ENCODE results near the gene CXCL5. TPM values are rescaled to one million over a fixed set of nuclear protein-coding genes. Genes with fewer than 3 reads are reported as not detected.

Gene CXCL5
- total and polyA plus RNA-seq, 2 experiments from 2014 or later, result 7.5 to 7.6 TPM

DNA sequence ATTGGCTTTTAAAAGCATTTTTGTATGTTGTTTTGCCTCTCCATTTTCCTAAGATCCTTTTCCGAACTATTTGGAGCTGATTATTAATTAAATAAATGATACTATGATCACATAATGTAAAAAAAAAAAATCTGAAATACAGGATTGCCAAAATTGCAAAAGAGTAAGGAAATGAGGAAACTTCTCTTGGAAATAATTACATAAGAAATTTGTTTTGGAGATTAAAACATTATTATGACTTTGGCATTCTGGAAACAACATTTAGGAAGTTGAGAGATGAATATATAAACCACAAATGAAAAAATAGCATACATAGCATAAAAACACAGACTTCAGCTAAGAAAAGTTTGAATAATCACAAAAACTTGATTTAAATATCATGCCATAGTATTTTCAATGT lies 50.2 kb downstream of the CXCL5 start (continued):
- TF ChIP-seq, protein P1, sequence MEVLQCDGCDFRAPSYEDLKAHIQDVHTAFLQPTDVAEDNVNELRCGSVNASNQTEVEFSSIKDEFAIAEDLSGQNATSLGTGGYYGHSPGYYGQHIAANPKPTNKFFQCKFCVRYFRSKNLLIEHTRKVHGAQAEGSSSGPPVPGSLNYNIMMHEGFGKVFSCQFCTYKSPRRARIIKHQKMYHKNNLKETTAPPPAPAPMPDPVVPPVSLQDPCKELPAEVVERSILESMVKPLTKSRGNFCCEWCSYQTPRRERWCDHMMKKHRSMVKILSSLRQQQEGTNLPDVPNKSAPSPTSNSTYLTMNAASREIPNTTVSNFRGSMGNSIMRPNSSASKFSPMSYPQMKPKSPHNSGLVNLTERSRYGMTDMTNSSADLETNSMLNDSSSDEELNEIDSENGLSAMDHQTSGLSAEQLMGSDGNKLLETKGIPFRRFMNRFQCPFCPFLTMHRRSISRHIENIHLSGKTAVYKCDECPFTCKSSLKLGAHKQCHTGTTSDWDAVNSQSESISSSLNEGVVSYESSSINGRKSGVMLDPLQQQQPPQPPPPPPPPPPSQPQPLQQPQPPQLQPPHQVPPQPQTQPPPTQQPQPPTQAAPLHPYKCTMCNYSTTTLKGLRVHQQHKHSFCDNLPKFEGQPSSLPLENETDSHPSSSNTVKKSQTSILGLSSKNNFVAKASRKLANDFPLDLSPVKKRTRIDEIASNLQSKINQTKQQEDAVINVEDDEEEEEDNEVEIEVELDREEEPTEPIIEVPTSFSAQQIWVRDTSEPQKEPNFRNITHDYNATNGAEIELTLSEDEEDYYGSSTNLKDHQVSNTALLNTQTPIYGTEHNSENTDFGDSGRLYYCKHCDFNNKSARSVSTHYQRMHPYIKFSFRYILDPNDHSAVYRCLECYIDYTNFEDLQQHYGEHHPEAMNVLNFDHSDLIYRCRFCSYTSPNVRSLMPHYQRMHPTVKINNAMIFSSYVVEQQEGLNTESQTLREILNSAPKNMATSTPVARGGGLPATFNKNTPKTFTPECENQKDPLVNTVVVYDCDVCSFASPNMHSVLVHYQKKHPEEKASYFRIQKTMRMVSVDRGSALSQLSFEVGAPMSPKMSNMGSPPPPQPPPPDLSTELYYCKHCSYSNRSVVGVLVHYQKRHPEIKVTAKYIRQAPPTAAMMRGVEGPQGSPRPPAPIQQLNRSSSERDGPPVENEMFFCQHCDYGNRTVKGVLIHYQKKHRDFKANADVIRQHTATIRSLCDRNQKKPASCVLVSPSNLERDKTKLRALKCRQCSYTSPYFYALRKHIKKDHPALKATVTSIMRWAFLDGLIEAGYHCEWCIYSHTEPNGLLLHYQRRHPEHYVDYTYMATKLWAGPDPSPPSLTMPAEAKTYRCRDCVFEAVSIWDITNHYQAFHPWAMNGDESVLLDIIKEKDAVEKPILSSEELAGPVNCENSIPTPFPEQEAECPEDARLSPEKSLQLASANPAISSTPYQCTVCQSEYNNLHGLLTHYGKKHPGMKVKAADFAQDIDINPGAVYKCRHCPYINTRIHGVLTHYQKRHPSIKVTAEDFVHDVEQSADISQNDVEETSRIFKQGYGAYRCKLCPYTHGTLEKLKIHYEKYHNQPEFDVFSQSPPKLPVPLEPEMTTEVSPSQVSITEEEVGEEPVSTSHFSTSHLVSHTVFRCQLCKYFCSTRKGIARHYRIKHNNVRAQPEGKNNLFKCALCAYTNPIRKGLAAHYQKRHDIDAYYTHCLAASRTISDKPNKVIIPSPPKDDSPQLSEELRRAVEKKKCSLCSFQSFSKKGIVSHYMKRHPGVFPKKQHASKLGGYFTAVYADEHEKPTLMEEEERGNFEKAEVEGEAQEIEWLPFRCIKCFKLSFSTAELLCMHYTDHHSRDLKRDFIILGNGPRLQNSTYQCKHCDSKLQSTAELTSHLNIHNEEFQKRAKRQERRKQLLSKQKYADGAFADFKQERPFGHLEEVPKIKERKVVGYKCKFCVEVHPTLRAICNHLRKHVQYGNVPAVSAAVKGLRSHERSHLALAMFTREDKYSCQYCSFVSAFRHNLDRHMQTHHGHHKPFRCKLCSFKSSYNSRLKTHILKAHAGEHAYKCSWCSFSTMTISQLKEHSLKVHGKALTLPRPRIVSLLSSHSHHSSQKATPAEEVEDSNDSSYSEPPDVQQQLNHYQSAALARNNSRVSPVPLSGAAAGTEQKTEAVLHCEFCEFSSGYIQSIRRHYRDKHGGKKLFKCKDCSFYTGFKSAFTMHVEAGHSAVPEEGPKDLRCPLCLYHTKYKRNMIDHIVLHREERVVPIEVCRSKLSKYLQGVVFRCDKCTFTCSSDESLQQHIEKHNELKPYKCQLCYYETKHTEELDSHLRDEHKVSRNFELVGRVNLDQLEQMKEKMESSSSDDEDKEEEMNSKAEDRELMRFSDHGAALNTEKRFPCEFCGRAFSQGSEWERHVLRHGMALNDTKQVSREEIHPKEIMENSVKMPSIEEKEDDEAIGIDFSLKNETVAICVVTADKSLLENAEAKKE (CRISPR knock-in tag; IDR thresholded peaks at IDR 0.05), result no peak
- TF ChIP-seq NANOG (IDR thresholded peaks at IDR 0.05; ENCODE audit: borderline replicate concordance), result no peak
- no peak for TF ChIP-seq ZNF114 (CRISPR knock-in tag; IDR thresholded peaks at IDR 0.05)
- no peak for TF ChIP-seq POLR2AphosphoS5 (IDR thresholded peaks at IDR 0.05; ENCODE audit: low read depth)
- TF ChIP-seq, protein P2, sequence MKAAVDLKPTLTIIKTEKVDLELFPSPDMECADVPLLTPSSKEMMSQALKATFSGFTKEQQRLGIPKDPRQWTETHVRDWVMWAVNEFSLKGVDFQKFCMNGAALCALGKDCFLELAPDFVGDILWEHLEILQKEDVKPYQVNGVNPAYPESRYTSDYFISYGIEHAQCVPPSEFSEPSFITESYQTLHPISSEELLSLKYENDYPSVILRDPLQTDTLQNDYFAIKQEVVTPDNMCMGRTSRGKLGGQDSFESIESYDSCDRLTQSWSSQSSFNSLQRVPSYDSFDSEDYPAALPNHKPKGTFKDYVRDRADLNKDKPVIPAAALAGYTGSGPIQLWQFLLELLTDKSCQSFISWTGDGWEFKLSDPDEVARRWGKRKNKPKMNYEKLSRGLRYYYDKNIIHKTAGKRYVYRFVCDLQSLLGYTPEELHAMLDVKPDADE (IDR thresholded peaks at IDR 0.05), result no peak
- no peak for TF ChIP-seq JUNB (IDR thresholded peaks at IDR 0.05; ENCODE audit: unreplicated experiment)
- no peak for TF ChIP-seq STAT1 (IDR thresholded peaks at IDR 0.05; ENCODE audit: unreplicated experiment)
- no peak for TF ChIP-seq ZNF331 (CRISPR knock-in tag; IDR thresholded peaks at IDR 0.05; ENCODE audit: low read depth)

DNA sequence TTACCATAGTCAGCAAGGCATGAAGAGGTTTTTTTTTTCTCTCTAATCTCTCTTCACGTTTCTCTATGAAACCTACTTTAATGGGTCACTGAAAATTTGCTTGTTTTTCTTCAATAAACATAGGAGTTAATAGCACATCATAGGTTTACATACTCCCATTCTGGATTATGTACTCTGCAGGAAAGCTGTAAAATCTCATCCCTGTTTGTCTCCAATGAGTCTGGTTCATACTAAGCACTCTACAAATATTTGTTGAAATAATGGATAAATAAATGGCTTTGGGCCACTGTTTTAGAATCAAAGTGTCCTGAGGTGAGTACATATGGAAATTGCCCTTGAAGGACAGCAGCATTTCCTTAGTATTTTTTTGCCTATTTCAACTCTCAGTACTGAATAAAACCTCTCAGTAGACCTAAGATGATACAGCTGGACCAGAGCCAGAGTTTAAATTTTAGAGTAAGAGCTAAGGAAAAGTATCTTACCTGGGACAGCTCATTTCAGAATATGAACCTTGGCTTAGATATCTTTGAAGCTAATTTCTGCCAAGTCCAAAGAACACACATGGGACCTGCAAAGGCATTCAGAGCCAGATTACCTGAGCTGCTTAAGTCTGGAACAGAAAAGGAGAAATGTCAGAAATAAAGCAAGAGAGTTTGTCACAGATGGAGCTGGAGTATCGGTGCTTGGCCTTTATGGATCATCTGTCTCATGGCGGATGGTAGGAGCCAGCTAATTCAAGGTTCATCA lies 51.1 kb downstream of the CXCL5 start:
- H2AFZ ChIP-seq, result no peak overlapping the region
- no peaks in the 10 kb centered on the region for H3F3A ChIP-seq (replicated peaks; ENCODE audit: low read depth)
- H3K27ac Mint-ChIP-seq, result no peak overlapping the region
- no peaks in the 10 kb centered on the region; the same call in 1 of the 3 replicates for H3K9me3 Mint-ChIP-seq
- no peak overlapping the region for H3K27ac ChIP-seq (ENCODE audit: low read depth)
- H3K4me2 ChIP-seq, result no peak overlapping the region
- peaks cover 50% of the 10 kb centered on the region for H3K4me1 Mint-ChIP-seq
- peaks cover 41% of the 10 kb centered on the region for H3K4me1 ChIP-seq (ENCODE audit: insufficient read depth)
- DNase-seq (ENCODE audit: low spot score) (no peak), ATAC-seq (no peak)
- H3K9me2 ChIP-seq (ENCODE audit: insufficient read depth), result no peaks in the 10 kb centered on the region
- H3K36me3 Mint-ChIP-seq (ENCODE audit: low read depth), result no peaks in the 10 kb centered on the region; the same call in 2 of the 3 replicates
- H3K4me3 ChIP-seq, result no peak overlapping the region
- H3K4me3 Mint-ChIP-seq, result no peak overlapping the region
- peaks cover 52% of the 10 kb centered on the region for H3K27me3 Mint-ChIP-seq (ENCODE audit: insufficient read depth, low read depth, poor library complexity)
- peaks cover 78% of the 10 kb centered on the region for H3K27me3 ChIP-seq (ENCODE audit: insufficient read depth)
- no peaks in the 10 kb centered on the region for H3K79me2 ChIP-seq (replicated peaks; ENCODE audit: insufficient read depth)
- no peaks in the 10 kb centered on the region for H3K36me3 ChIP-seq (ENCODE audit: insufficient read depth)
- H4K20me1 ChIP-seq (replicated peaks; ENCODE audit: insufficient read depth), result no peaks in the 10 kb centered on the region
- TF ChIP-seq, protein P1 (CRISPR knock-in tag; IDR thresholded peaks at IDR 0.05), result no peak
